T-helper 1 cell (primary cell): ENCODE results near the gene GPR146.

Source experiments
- DNase-seq, 5 donors: peaks; one replicate each; pipeline ENCODE4 v3.0.0-alpha.2; 2012 to 2020

The GPR146 gene

GRCh38 chr7:1012004-1012715 is 32.2 kb upstream of the GPR146 start:
- no peak for DNase-seq

GRCh38 chr7:1012716-1013095 is 31.6 kb upstream of the GPR146 start:
- no peak for DNase-seq

GRCh38 chr7:1013581-1013980 is 30.8 kb upstream of the GPR146 start:
- DNase-seq, result no peak

GRCh38 chr7:1014681-1015080 is 29.7 kb upstream of the GPR146 start:
- no peak for DNase-seq

- DNase-seq, result no peak
Observed at GRCh38 chr7:1015196-1016121, 28.9 kb upstream of the GPR146 start.

- DNase-seq, result no peak
Observed at GRCh38 chr7:1016577-1017531, 27.5 kb upstream of the GPR146 start.

- DNase-seq, result no peak
Observed at GRCh38 chr7:1017586-1018333, 26.6 kb upstream of the GPR146 start.

GRCh38 chr7:1018334-1018695 is 26.0 kb upstream of the GPR146 start:
- DNase-seq, result no peak

- no peak for DNase-seq
Observed at GRCh38 chr7:1019255-1019785, 25.0 kb upstream of the GPR146 start.

- DNase-seq, result no peak
Observed at GRCh38 chr7:1019789-1020610, 24.3 kb upstream of the GPR146 start.

- no peak for DNase-seq
Observed at GRCh38 chr7:1020849-1021251, 23.5 kb upstream of the GPR146 start.

- DNase-seq, result no peak
Observed at GRCh38 chr7:1021366-1021765, 23.0 kb upstream of the GPR146 start.

GRCh38 chr7:1021931-1022330 is 22.4 kb upstream of the GPR146 start:
- no peak for DNase-seq

GRCh38 chr7:1022356-1022755 is 22.0 kb upstream of the GPR146 start:
- no peak for DNase-seq

- no peak for DNase-seq
Observed at GRCh38 chr7:1022801-1023465, 21.4 kb upstream of the GPR146 start.

GRCh38 chr7:1024331-1024841 is 20.0 kb upstream of the GPR146 start:
- DNase-seq, result no peak

GRCh38 chr7:1024876-1025742 is 19.2 kb upstream of the GPR146 start:
- no peak for DNase-seq

GRCh38 chr7:1025743-1026581 is 18.4 kb upstream of the GPR146 start:
- no peak for DNase-seq
